HG03378 (cell line): Measurements from ENCODE around the gene LCE4A.

Source experiments
- ATAC-seq: cut with Tn5 transposase; IDR thresholded peaks from one replicate; pipeline ENCODE4 v1.9.1; 2021; ENCODE audit warnings: mild to moderate bottlenecking, moderate library complexity; ENCODE audit not compliant: unreplicated experiment

The LCE4A gene

GRCh38 chr1:152745289-152745704 is 37.3 kb downstream of the LCE4A start:
- no peak for ATAC-seq

- ATAC-seq, result no peak
Measured at GRCh38 chr1:152745765-152746444, 37.9 kb downstream of the LCE4A start.

- ATAC-seq, result no peak
Measured at GRCh38 chr1:152747831-152748230, 39.9 kb downstream of the LCE4A start.

DNA sequence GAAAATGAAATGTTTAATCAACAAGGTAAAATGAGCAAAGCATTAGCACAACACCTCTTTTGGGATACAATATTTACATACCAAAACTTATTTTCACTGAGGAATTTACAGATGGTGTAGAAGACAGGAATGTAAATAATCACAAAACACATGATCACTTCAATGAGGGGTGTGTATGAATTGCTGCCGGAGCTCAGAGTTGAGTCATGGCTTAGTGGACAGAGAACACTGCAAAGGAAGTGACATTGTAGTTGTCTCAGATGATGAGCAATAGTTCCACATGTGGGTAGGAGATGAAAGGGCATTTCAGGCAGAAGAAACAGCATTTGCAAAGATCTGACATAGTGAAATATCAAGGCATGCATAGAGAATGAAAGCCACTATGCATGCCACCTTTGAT is 44.3 kb downstream of the LCE4A start:
- no peak for ATAC-seq

DNA sequence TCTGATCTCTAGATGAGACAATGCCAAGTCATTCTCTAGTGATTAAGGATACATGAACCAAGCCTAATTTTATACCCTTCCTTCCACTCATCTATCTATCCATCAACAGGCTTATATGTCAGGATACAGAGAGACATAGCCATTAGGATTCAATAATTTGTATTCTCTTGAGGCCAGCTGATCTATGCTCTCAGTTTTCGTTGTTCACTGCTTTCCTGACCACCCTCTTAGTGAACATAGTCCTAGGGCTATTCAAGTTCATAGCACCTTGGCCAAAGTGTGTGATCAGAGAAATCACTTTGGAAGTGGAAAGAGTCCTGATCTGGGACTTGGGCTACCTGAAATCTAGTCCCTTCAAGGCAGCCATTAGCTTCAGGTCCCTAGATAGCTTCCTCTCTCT is 45.6 kb downstream of the LCE4A start:
- ATAC-seq, result no peak

DNA sequence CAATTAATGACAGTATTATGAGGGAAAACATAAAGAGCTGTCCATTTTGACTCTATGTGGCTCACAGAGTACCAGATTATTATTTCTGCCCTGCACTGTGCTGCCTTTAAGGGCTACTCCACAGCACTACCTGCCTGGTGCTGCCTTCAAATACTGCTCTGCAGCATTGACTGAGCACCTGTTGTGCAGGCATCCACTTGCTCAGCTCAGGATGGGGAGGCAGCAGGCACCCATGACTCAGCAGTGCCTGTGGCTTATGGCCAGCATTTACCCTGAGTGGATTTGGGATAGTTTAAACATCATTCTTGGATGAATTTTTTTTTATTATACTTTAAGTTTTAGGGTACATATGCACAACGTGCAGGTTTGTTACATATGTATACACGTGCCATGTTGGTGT is 48.9 kb downstream of the LCE4A start:
- ATAC-seq, result no peak

DNA sequence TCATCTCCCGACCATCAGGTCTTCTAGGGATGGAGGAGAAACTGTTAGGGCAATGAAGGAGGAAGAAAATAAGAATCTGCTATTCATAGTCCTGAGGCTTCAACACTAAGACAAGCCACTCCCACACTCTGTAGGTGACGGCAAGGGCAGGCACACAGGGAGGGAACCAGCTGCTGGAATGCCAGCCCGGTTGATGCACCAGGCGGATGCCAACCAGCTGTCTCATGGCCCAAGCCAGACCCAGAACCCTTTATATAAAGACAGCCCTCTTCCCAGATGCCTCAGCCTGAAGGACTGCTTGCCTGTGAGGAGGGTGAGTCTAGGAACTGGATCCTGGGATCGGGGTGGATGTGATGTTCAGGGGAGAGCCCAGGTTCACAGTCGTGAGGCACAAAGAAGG is 49.8 kb downstream of the LCE4A start, which contains the start of gene KPRP:
Gene KPRP, plus strand, starts transcription at position 279 of the 400 bp plus-strand sequence. CDS start 1,564 bp downstream, outside the sequence.
- ATAC-seq, result no peak

DNA sequence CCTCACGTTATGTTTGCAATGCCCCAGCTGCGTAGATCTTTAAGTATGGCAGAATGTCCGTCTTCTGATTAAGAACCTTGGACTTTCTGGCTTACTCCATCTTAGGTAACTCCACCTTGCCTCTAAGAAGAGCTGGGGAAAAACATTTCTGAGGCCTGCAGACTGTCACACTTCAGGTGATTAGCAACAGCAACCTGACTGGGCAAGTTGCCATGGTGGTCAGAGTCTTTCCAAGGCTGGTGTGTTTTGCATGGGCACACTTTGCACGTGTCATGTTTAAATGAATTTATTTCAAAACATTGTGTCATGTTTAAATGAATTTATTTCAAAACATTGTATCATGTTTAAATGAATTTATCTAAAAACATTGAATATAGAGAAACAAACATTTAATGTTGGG is 50.7 kb downstream of the LCE4A start:
- no peak for ATAC-seq
